Activated T-cell treated with anti-CD3 and anti-CD28 coated beads, Interleukin-2, amount 50 U/mL, for 1 hour (primary cell): ENCODE data around the gene HOXA1.
"Not testable (repeated sequence)": the region's sequence is repeated elsewhere in the genome, so short reads cannot be mapped to it uniquely, and the experiment has no call there.

Experiments
- DNase-seq: peaks from one replicate; pipeline ENCODE4 v3.0.0-alpha.2; 2020

The HOXA1 gene

GRCh38 chr7:27088002-27088922 is 7.5 kb downstream of the HOXA1 start:
- DNase-seq = no peak

- DNase-seq = no peak
Measured at GRCh38 chr7:27083646-27084045, 12.2 kb downstream of the HOXA1 start.

GRCh38 chr7:27082171-27082570 is 13.6 kb downstream of the HOXA1 start:
- no peak for DNase-seq

GRCh38 chr7:27080844-27081436 is 14.9 kb downstream of the HOXA1 start:
- DNase-seq = no peak

- DNase-seq = no peak
Measured at GRCh38 chr7:27079234-27079975, 16.4 kb downstream of the HOXA1 start.

GRCh38 chr7:27078616-27079233 is 17.1 kb downstream of the HOXA1 start:
- no peak for DNase-seq

- DNase-seq = no peak
Measured at GRCh38 chr7:27073076-27073475, 22.7 kb downstream of the HOXA1 start.

- no peak for DNase-seq
Measured at GRCh38 chr7:27071622-27072390, 24.0 kb downstream of the HOXA1 start.

- DNase-seq = no peak
Measured at GRCh38 chr7:27068259-27068658, 27.5 kb downstream of the HOXA1 start.

- no peak for DNase-seq
Measured at GRCh38 chr7:27066148-27066547, 29.7 kb downstream of the HOXA1 start.

GRCh38 chr7:27065709-27066108 is 30.1 kb downstream of the HOXA1 start:
- DNase-seq = no peak

- DNase-seq = no peak
Measured at GRCh38 chr7:27064661-27065060, 31.1 kb downstream of the HOXA1 start.

GRCh38 chr7:27064159-27064558 is 31.6 kb downstream of the HOXA1 start:
- no peak for DNase-seq

- no peak for DNase-seq
Measured at GRCh38 chr7:27062946-27063345, 32.9 kb downstream of the HOXA1 start.

GRCh38 chr7:27053153-27053552 is 42.6 kb downstream of the HOXA1 start:
- no peak for DNase-seq

GRCh38 chr7:27051451-27051850 is 44.3 kb downstream of the HOXA1 start:
- no peak for DNase-seq

GRCh38 chr7:27048438-27048837 is 47.4 kb downstream of the HOXA1 start:
- no peak for DNase-seq

GRCh38 chr7:27046854-27047549 is 48.8 kb downstream of the HOXA1 start:
- DNase-seq = no peak

- DNase-seq = not testable (repeated sequence)
Measured at GRCh38 chr7:27045972-27046371, 49.8 kb downstream of the HOXA1 start.

GRCh38 chr7:27045066-27045465 is 50.7 kb downstream of the HOXA1 start:
- DNase-seq = not testable (repeated sequence)
